GM12891 (cell line): Measurements from ENCODE around the gene CBR4.
"Not testable (repeated sequence)": the region's sequence is repeated elsewhere in the genome, so short reads cannot be mapped to it uniquely, and the experiment has no call there.

Experiments
- DNase-seq: peaks from one replicate; pipeline ENCODE4 v3.0.0; 2011; ENCODE audit warnings: low spot score; ENCODE audit not compliant: insufficient read length
- FAIRE-seq: peaks from 2 replicates; lab custom pipeline; 2011; peaks lifted over from hg19 to GRCh38; lab: Jason Lieb, UNC
- PAX5 ChIP-seq: IDR thresholded peaks from 2 replicates; pipeline ENCODE4 v1.6.1; 2011; ENCODE audit warnings: low read length, moderate library complexity, mild to moderate bottlenecking; ENCODE audit not compliant: insufficient read depth, severe bottlenecking
- POLR2A ChIP-seq: IDR thresholded peaks from 2 replicates; pipeline ENCODE4 v1.6.1; 2011; ENCODE audit warnings: low read depth, low read length, control low read depth
- POLR2AphosphoS5 ChIP-seq: IDR thresholded peaks from 2 replicates; pipeline ENCODE4 v1.6.1; 2011; ENCODE audit warnings: low read depth, low read length, control low read depth
- POU2F2 ChIP-seq: IDR thresholded peaks from 2 replicates; pipeline ENCODE4 v1.6.1; 2011; ENCODE audit warnings: low read depth, mild to moderate bottlenecking, control low read depth, low read length, moderate library complexity
- SPI1 ChIP-seq: IDR thresholded peaks from 2 replicates; pipeline ENCODE4 v1.6.1; 2011; ENCODE audit warnings: low read depth, low read length, control low read depth
- TAF1 ChIP-seq: IDR thresholded peaks from 2 replicates; pipeline ENCODE4 v1.6.1; 2011; ENCODE audit warnings: low read depth, low read length, control low read depth

The CBR4 gene

DNA sequence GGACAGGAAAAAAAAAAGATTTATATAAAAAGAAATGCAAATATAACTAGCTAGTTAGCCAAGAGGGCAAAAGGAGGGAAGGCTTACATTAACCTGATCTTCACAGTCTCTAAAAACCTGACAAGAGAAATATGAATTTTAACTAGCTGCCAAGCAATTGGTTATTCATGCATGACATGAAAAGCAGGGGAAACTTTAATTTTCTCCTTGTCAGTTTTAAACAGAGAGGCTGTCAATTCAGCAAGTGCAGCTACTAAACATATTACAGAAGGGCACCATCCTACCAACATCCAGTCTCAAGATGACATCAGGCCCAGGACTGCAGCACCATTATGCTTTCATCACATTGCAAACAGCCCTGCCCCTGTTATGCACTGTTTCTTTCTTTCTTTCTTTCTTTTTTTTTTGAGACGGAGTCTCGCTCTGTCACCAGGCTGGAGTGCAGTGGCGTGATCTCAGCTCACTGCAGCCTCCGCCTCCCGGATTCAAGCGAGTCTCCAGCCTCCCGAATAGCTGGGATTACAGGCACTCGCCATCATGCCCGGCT, 38.9 kb upstream of the CBR4 start:
- FAIRE-seq (no peak), DNase-seq (no peak)
- TF ChIP-seq POLR2A (no peak), POLR2AphosphoS5 (no peak), POU2F2 (no peak), TAF1 (no peak), PAX5 (no peak), SPI1 (no peak)

DNA sequence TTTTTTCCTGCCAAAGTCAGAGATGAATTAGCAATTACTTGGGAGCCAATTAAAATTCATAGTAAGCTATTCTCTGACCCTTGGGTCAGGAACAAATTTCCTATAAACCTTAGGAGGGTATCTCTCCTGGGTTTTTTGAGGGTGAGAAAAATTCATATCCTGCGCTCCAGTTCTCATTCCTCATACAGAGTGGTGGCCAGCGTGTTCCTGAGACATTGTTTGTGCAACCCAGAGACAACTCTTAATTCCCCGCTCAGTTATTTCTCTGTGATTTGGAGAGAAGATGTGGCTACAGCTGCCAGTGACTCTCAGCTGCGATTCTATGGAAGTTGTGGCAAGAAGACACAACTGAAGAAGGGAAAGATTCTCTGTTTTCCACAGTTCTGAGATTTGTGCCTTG, 37.9 kb upstream of the CBR4 start:
- DNase-seq (no peak), FAIRE-seq (no peak)
- no peak for TF ChIP-seq POLR2A
- TF ChIP-seq POLR2AphosphoS5, result no peak
- TF ChIP-seq POU2F2, result no peak
- no peak for TF ChIP-seq TAF1
- no peak for TF ChIP-seq PAX5
- TF ChIP-seq SPI1, result no peak

- no peak for FAIRE-seq
- DNase-seq, result no peak
- no peak for TF ChIP-seq PAX5
- TF ChIP-seq POU2F2, result no peak
- no peak for TF ChIP-seq TAF1
- no peak for TF ChIP-seq POLR2A
Observed at GRCh38 chr4:169045862-169046584, 36.0 kb upstream of the CBR4 start.

- TF ChIP-seq SPI1 (no peak), TAF1 (no peak)
- no peak for FAIRE-seq
- no peak for DNase-seq
Observed at GRCh38 chr4:169044714-169045447, 34.8 kb upstream of the CBR4 start.

DNA sequence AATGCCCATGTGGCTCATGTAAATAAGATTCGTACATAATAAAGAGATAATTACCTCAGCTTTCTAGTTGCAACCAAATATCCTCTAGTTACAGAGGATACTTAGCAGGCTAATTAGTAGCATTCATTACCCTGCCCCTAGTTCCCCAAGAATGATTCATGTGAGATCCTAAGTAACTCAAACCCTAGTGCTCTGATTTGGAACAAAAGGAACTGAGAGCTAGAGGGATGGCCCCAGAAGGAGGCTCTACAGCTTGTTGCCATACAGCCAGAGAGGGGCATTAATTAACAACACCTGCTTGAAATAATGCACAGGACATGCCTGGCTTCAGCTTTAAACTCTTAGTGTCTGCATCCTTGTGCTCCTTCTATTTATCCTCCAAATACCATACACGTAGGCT, 32.6 kb upstream of the CBR4 start:
- DNase-seq (no peak), FAIRE-seq (no peak)
- TF ChIP-seq PAX5, result no peak
- TF ChIP-seq SPI1, result no peak
- TF ChIP-seq TAF1, result no peak
- no peak for TF ChIP-seq POLR2A
- TF ChIP-seq POLR2AphosphoS5, result no peak
- no peak for TF ChIP-seq POU2F2

- FAIRE-seq (no peak), DNase-seq (no peak)
- TF ChIP-seq POU2F2, result no peak
- no peak for TF ChIP-seq PAX5
- no peak for TF ChIP-seq TAF1
- no peak for TF ChIP-seq POLR2AphosphoS5
- no peak for TF ChIP-seq POLR2A
Observed at GRCh38 chr4:169040559-169041261, 30.7 kb upstream of the CBR4 start.

DNA sequence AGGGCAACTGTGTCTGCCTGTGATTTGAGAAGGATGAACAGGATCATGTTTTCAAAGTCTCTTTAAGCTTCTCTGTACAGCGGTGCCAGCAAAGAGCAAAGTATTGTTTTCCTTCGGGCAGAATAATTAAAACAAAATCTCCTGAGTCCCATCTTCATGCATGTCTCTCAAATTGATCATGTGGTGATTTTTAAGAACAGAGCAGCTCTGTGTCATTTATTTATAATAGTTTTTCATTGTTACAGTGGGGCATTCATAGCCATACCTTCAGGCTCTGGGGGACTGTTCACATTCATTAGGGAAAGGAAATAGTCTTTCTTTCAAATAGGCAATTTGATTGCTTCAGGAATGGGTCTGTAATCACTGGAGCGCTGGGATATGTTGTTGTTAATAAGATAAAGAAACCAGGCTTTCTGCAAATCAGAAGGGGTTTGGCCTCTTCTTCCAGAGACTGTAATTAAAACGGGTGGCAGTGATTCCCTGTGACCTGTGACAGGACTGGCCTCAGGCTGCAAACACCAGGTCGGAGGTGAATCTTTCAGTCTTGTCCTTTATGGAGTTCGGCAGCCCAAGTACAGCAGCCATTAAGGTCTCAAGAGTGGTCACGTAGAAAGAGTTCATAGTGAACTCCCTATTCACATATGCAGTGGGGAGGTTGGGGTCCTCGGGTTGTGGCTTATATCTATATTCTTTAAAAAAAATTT, 29.3 kb upstream of the CBR4 start:
- FAIRE-seq, result no peak
- DNase-seq, result no peak
- TF ChIP-seq POLR2AphosphoS5, result no peak
- TF ChIP-seq POLR2A, result no peak
- no peak for TF ChIP-seq SPI1
- no peak for TF ChIP-seq POU2F2
- no peak for TF ChIP-seq TAF1
- TF ChIP-seq PAX5, result no peak

DNA sequence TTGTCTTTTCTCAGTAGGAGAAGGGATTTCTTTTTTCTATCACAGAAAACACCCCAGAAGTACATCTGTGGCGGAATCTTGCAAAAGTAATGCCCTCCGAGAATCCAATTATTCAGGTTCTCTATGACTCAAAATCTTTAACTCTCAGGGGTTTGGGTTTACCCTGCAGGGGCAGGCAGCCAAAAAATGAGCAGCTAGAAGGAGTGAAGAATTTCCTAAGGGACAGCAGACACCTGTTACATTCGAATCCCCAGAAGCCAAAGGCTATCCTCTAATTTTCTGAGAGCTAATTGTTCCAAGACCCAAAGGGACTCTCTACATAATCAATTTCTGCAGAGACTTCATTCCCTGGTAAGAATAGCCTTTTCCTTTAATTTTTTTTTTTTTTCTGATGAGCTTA, 27.5 kb upstream of the CBR4 start:
- TF ChIP-seq SPI1, result no peak
- TF ChIP-seq POLR2A, result no peak
- no peak for TF ChIP-seq POLR2AphosphoS5
- TF ChIP-seq TAF1, result no peak
- TF ChIP-seq POU2F2, result no peak
- no peak for TF ChIP-seq PAX5
- FAIRE-seq (no peak), DNase-seq (no peak)

DNA sequence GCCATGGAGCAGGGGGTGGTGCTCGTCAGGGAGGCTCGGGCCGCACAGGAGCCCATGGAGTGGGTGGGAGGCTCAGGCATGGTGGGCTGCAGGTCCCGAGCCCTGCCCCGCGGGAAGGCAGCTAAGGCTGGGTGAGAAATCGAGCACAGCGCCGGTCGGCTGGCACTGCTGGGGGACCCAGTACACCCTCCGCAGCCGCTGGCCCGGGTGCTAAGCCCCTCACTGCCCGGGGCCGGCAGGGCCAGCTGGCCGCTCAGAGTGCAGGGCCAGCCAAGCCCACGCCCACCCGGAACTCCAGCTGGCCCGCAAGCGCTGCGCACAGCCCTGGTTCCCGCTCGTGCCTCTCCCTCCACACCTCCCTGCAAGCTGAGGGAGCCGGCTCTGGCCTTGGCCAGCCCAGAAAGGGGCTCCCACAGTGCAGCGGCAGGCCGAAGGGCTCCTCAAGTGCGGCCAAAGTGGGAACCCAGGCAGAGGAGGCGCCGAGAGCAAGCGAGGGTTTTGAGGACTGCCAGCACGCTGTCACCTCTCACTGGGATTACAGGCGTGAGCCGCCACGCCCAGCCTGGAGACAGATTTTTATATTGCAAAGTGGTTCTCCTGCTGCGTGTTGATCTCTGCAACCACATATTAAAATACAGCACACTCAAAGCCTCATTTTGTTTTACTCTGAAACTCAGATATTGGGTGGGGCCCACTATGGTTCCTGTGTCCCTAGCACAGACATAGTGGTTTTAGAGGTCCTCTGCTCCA, 26.0 kb upstream of the CBR4 start:
- not testable (repeated sequence) for DNase-seq, FAIRE-seq
